Measurements from ENCODE around the gene FIGN.

GRCh38 chr2:163698857-163699256 is 37.0 kb downstream of the FIGN start:
- no peak for TF ChIP-seq POLR2A (IDR thresholded peaks at IDR 0.05)
- no peak for TF ChIP-seq CTCF (IDR thresholded peaks at IDR 0.05)
- TF ChIP-seq EP300 (IDR thresholded peaks at IDR 0.05), result no peak
